T-helper 1 cell treated with Interleukin-12 subunit alpha and Interleukin-12 subunit beta and Interleukin-4 antibody, amounts not matched to agents 30 ng/mL and 1 ng/mL, for 36 hours (primary cell): ENCODE measurements around the gene PLEKHB1. TPM values are rescaled to one million over a fixed set of nuclear protein-coding genes. Genes with fewer than 3 reads are reported as not detected.
"Not testable (repeated sequence)": the region's sequence is repeated elsewhere in the genome, so short reads cannot be mapped to it uniquely, and the experiment has no call there.

ENCODE experiments used
- intact Hi-C: fragments of 100-400 bp; cut with micrococcal nuclease; formaldehyde crosslinking; loops from one replicate; pipeline ENCODE4 v1.15.1; 2024
- total RNA-seq: library from RNA; stranded (reverse); gene quantifications from 2 replicates; pipeline ENCODE4 v1.2.3, GENCODE V29; 2022

Gene PLEKHB1
- total RNA-seq, 1 donor from 2014 or later: 3.8 TPM

- intact Hi-C loops: no loop called here
Observed at GRCh38 chr11:73667891-73668290, 21.5 kb downstream of the PLEKHB1 start.

GRCh38 chr11:73670808-73671207 is 24.4 kb downstream of the PLEKHB1 start:
- intact Hi-C loops: loop anchor here (5.0 kb wide), 1 partner anchor 1141 kb away; no protein-coding TSS in a partner anchor

- intact Hi-C loops: loop anchor here (5.0 kb wide), 1 partner anchor 1141 kb away; no protein-coding TSS in a partner anchor
Observed at GRCh38 chr11:73671701-73672100, 25.3 kb downstream of the PLEKHB1 start.

- intact Hi-C loops: not testable (repeated sequence)
Observed at GRCh38 chr11:73676552-73676951, 30.2 kb downstream of the PLEKHB1 start.

GRCh38 chr11:73680687-73681086 is 34.3 kb downstream of the PLEKHB1 start:
- intact Hi-C loops: no loop called here

- intact Hi-C loops: no loop called here
Observed at GRCh38 chr11:73693899-73694525, 47.6 kb downstream of the PLEKHB1 start.

GRCh38 chr11:73705053-73705452 is 58.7 kb downstream of the PLEKHB1 start:
- intact Hi-C loops: no loop called here

- intact Hi-C loops: no loop called here
Observed at GRCh38 chr11:73710964-73711363, 64.6 kb downstream of the PLEKHB1 start.

Other genes starting within 250 kb of the PLEKHB1 start
- gene FAM168A, start 48.5 kb upstream of the PLEKHB1 start, total RNA-seq: 29.4 and 30.0 TPM in 2 replicates
- gene RAB6A, start 114.5 kb downstream of the PLEKHB1 start, total RNA-seq: 96.5 and 97.4 TPM in 2 replicates
- gene MRPL48, start 141.3 kb downstream of the PLEKHB1 start, total RNA-seq: 50.4 and 51.8 TPM in 2 replicates
- gene COA4, start 230.3 kb downstream of the PLEKHB1 start, total RNA-seq: 62.2 and 73.1 TPM in 2 replicates
- 19.2 and 19.9 TPM in 2 replicates for gene PAAF1, start 230.4 kb downstream of the PLEKHB1 start, total RNA-seq